ENCODE measurements around the gene MRPL36.

GRCh38 chr5:1834022-1834551 is 34.5 kb upstream of the MRPL36 start:
- no peak for TF ChIP-seq CTCF (IDR thresholded peaks at IDR 0.05)
- TF ChIP-seq POLR2A (IDR thresholded peaks at IDR 0.05), result no peak
